K562 (cell line): ENCODE results near the gene RTL5. TPM values are rescaled to one million over a fixed set of nuclear protein-coding genes. Genes with fewer than 3 reads are reported as not detected.

Experiments
- ATAC-seq: fragments of 200-7000 bp; cut with Tn5 transposase; 3 replicates; pipeline ENCODE4 v1.9.1; 2020; ENCODE audit warnings: moderate library complexity
- BruUV-seq: library from RNA; stranded (reverse); fragments of 400-500 nt; replicated peaks from 2 replicates; lab custom pipeline; 2021; lab: Mats Ljungman, UMichigan
- CTCF ChIA-PET: fragments of 300-600 bp; formaldehyde crosslinking; extraction: SDS; loops from one replicate; lab custom pipeline; 2021; ENCODE audit warnings: low intra/inter-chr PET ratio; lab: Yijun Ruan, JAX
- POLR2A ChIA-PET: fragments of 300-600, 350-650 bp; sonication (Branson Sonifier 250); formaldehyde crosslinking; extraction: SDS; loops from one replicate; lab custom pipeline; 2021; ENCODE audit warnings: antibody characterized with exemption, inconsistent platforms; lab: Yijun Ruan, JAX
- DNase-seq, 4 experiments: peaks; one replicate each; pipeline versions ENCODE4 v3.0.0 to v3.0.0-alpha.2; 2011 to 2018; ENCODE audit warnings: low spot score in 3 of 4, mixed read lengths in 3 of 4; ENCODE audit errors: extremely low read depth in 1 of 4
- FAIRE-seq: peaks from 2 replicates; lab custom pipeline; 2011; peaks lifted over from hg19 to GRCh38; lab: Jason Lieb, UNC
- H2AFZ ChIP-seq: 2 replicates; pipeline ENCODE4 v1.6.0; 2011; ENCODE audit warnings: low read depth, low read length, control low read depth, inconsistent platforms
- H3K27ac ChIP-seq: fragments of 200-600 bp; 3 replicates; pipeline ENCODE4 v1.8.0; 2011; ENCODE audit warnings: low read depth, mild to moderate bottlenecking, control low read depth, inconsistent platforms, low read length, moderate library complexity, mixed read lengths; ENCODE audit errors: extremely low read depth
- H3K27me3 ChIP-seq, 2 experiments: fragments of 300-600 bp in 1 of 2; 2 replicates in 1 of 2; 3 replicates in 1 of 2; pipeline versions ENCODE4 v1.6.0 to v1.8.0; 2011; ENCODE audit warnings: inconsistent platforms in 2 of 2, low read length in 2 of 2, mild to moderate bottlenecking in 1 of 2, mixed read lengths in 1 of 2, moderate library complexity in 1 of 2; ENCODE audit not compliant: control insufficient read depth in 2 of 2, insufficient read depth in 2 of 2
- H3K36me3 ChIP-seq: fragments of 300-600 bp; 3 replicates; pipeline ENCODE4 v1.8.0; 2011; ENCODE audit warnings: mild to moderate bottlenecking, low read length, inconsistent platforms; ENCODE audit not compliant: control insufficient read depth, insufficient read depth
- H3K4me1 ChIP-seq, 2 experiments: fragments of 200-600 bp in 1 of 2; replicated peaks in 1 of 2; 2 replicates in 1 of 2; 3 replicates in 1 of 2; pipeline versions ENCODE4 v1.5.1 to v1.8.0; 2011; ENCODE audit warnings: inconsistent platforms in 2 of 2, low read length in 2 of 2, mild to moderate bottlenecking in 1 of 2, mixed read lengths in 1 of 2, moderate library complexity in 1 of 2; ENCODE audit not compliant: control insufficient read depth in 2 of 2, insufficient read depth in 2 of 2
- H3K4me2 ChIP-seq: 2 replicates; pipeline ENCODE4 v1.6.1; 2011; ENCODE audit warnings: low read length, control low read depth, inconsistent platforms, mixed read lengths; ENCODE audit not compliant: insufficient read depth
- H3K4me3 ChIP-seq: fragments of 200-600 bp; sonication (generic), shearing (Covaris generic); 2 replicates; pipeline ENCODE4 v1.5.1; 2016; ENCODE audit warnings: control low read depth, inconsistent platforms
- H3K79me2 ChIP-seq: fragments of 200-600 bp; 3 replicates; pipeline ENCODE4 v1.8.0; 2011; ENCODE audit warnings: low read length, inconsistent platforms; ENCODE audit not compliant: control insufficient read depth, insufficient read depth
- H3K9ac ChIP-seq, 2 experiments: 2 replicates each; pipeline versions ENCODE4 v1.6.0 to v1.6.1; 2011; ENCODE audit warnings: low read depth in 2 of 2, low read length in 2 of 2, control low read depth in 1 of 2, inconsistent platforms in 1 of 2, mild to moderate bottlenecking in 1 of 2, mixed read lengths in 1 of 2; ENCODE audit not compliant: insufficient read depth in 1 of 2
- H3K9me1 ChIP-seq: one replicate; pipeline ENCODE4 v1.6.0; 2011; ENCODE audit warnings: inconsistent platforms, mild to moderate bottlenecking, low read length, moderate library complexity; ENCODE audit not compliant: control insufficient read depth, insufficient read depth
- H3K9me3 ChIP-seq: replicated peaks from 2 replicates; pipeline ENCODE4 v1.5.1; 2011; ENCODE audit warnings: low read depth, low read length, inconsistent platforms; ENCODE audit not compliant: control insufficient read depth, insufficient read depth
- H4K20me1 ChIP-seq: replicated peaks from 2 replicates; pipeline ENCODE4 v1.6.1; 2011; ENCODE audit warnings: low read length, inconsistent platforms, mixed read lengths; ENCODE audit not compliant: control insufficient read depth, insufficient read depth
- ELK3 ChIP-seq: fragments of 450-650 bp; formaldehyde crosslinking; IDR thresholded peaks from 2 replicates; pipeline ENCODE4 v1.4.0; 2020; ENCODE audit warnings: mild to moderate bottlenecking
- ZNF398 ChIP-seq: fragments of 250-450 bp; sonication (Bioruptor Pico); IDR thresholded peaks from 2 replicates; pipeline ENCODE4 v1.8.0; 2021; ENCODE audit warnings: moderate library complexity, mild to moderate bottlenecking, inconsistent platforms
- WGBS: fragments of 100-300 bp; shearing (Covaris generic); methylation state at CpG from one replicate; pipeline ENCODE4 v1.1.6; 2016; ENCODE audit warnings: low coverage, mixed read lengths; ENCODE audit not compliant: insufficient coverage; ENCODE audit errors: missing lambda C conversion rate; 5-methylcytosine and 5-hydroxymethylcytosine counted together
- in situ Hi-C: fragments of 300-500 bp; cut with MboI; formaldehyde crosslinking; loops from 4 replicates; pipeline ENCODE4 v1.15.0; 2018; ENCODE audit warnings: inconsistent platforms, mixed read lengths
- intact Hi-C: fragments of 100-400 bp; cut with micrococcal nuclease; formaldehyde crosslinking; loops from 2 replicates; pipeline ENCODE4 v1.14.2; 2022
- polyA plus RNA-seq, 8 experiments: library from polyadenylated mRNA; depleted of rRNA in 4 of 8; stranded (reverse) in 5 of 8; unstranded in 3 of 8; fragments of >200 nt; fragmentation: Nextera tagmentation in 2 of 8; fragmentation: Illumina TruSeq in 1 of 8; extraction: Ambion mirVana in 2 of 8; extraction: Trizol in 1 of 8; gene quantifications; 2 replicates each; pipeline versions ENCODE4 v1.2.1 to v1.2.3, GENCODE V29; 2011 to 2014; ENCODE audit warnings: inconsistent platforms in 1 of 8, missing spikeins in 1 of 8
- total RNA-seq, 7 experiments: library from RNA; depleted of rRNA in 6 of 7; stranded (reverse); fragments of >200 nt in 6 of 7; fragmentation: Illumina TruSeq in 2 of 7; extraction: Trizol in 2 of 7; gene quantifications; 2 replicates each; pipeline versions ENCODE4 v1.2.1 to v1.2.3, GENCODE V29; 2011 to 2021; ENCODE audit warnings: low replicate concordance in 1 of 7

Gene RTL5
- total and polyA plus RNA-seq, 9 of the 15 experiments (the other 6 are each of a cell fraction or from before 2014, with no cell fraction given): 0.03 TPM; not detected in 8

GRCh38 chrX:72129661-72130060 is 2.1 kb downstream of the RTL5 start:
- Histone ChIP-seq H3K9ac (no peak overlapping the region), H3K27ac (no peak overlapping the region), H3K9me3 (no peaks in the 10 kb centered on the region), H3K4me2 (no peak overlapping the region), H4K20me1 (peaks cover 3% of the 10 kb centered on the region; the same call in 1 of the 2 replicates), H3K4me3 (no peak overlapping the region), H2AFZ (no peak overlapping the region), H3K79me2 (no peaks in the 10 kb centered on the region), H3K9me1 (no peaks in the 10 kb centered on the region), H3K27me3 (peaks cover 0 to 51% of the 10 kb centered on the region in 2 experiments; a peak in 3 of 5 replicates), H3K4me1 (peaks cover 0 to 10% of the 10 kb centered on the region in 2 experiments; a peak in 2 of 5 replicates), H3K36me3 (no peaks in the 10 kb centered on the region)
- FAIRE-seq (no peak), ATAC-seq (no peak), DNase-seq (no peak)
- BruUV-seq: no TSS peak
- in situ Hi-C loops: no loop called here
- POLR2A ChIA-PET: no interaction called here
- intact Hi-C loops: no loop called here
- WGBS: 31% methylated on average over 7 of the region's 16 CpGs
- CTCF ChIA-PET: no interaction called here
- no peak for TF ChIP-seq ZNF398 (CRISPR knock-in tag)
- TF ChIP-seq ELK3 (CRISPR knock-in tag): no peak
